Thyroid gland (tissue), 4 donors: ENCODE data around the gene SGSH. TPM values are rescaled to one million over a fixed set of nuclear protein-coding genes. Genes with fewer than 3 reads are reported as not detected.

Source experiments
- DNase-seq, 2 donors: peaks; one replicate each; pipeline ENCODE4 v3.0.0-alpha.2; 2019
- H3K27ac ChIP-seq, 3 donors: fragments of 200-600 bp; sonication (generic); 1 replicate in 2 of 3; 2 replicates in 1 of 3; pipeline ENCODE4 v1.5.1; 2016 to 2019; ENCODE audit warnings: mild to moderate bottlenecking in 1 of 3, moderate library complexity in 1 of 3
- H3K27me3 ChIP-seq: fragments of 200-600 bp; sonication (generic); one replicate; pipeline ENCODE4 v1.5.1; 2019
- H3K36me3 ChIP-seq, 2 donors: fragments of 200-600 bp; sonication (generic); one replicate each; pipeline ENCODE4 v1.5.1; 2016 to 2019
- H3K4me1 ChIP-seq, 2 donors: fragments of 200-600 bp; sonication (generic); one replicate each; pipeline ENCODE4 v1.5.1; 2017 to 2019
- H3K4me3 ChIP-seq, 3 donors: fragments of 200-600 bp; sonication (generic); replicated peaks in 1 of 3; 1 replicate in 2 of 3; 2 replicates in 1 of 3; pipeline ENCODE4 v1.5.1; 2016; ENCODE audit warnings: mild to moderate bottlenecking in 1 of 3
- H3K9me3 ChIP-seq: fragments of 200-600 bp; sonication (generic); one replicate; pipeline ENCODE4 v1.5.1; 2017
- CTCF ChIP-seq, 6 experiments: fragments of 200-600 bp in 3 of 6; fragments of 450-650 bp in 3 of 6; sonication (generic) in 3 of 6; IDR thresholded peaks; one replicate each; pipeline ENCODE4 v1.5.1; 2016 to 2019; ENCODE audit warnings: antibody characterized with exemption in 6 of 6, mild to moderate bottlenecking in 2 of 6, inconsistent platforms in 1 of 6, moderate library complexity in 1 of 6
- POLR2A ChIP-seq, 2 donors: fragments of 450-650 bp; IDR thresholded peaks; one replicate each; pipeline ENCODE4 v1.6.1; 2017; ENCODE audit warnings: antibody characterized with exemption in 2 of 2, mild to moderate bottlenecking in 2 of 2, moderate library complexity in 1 of 2
- WGBS, 2 donors: methylation state at CpG; one replicate each; pipeline ENCODE4 v1.1.5; 2017; 5-methylcytosine and 5-hydroxymethylcytosine counted together
- intact Hi-C: fragments of 100-400 bp; cut with DNase I; formaldehyde crosslinking; loops from one replicate; pipeline ENCODE4 v1.15.1; 2023
- total RNA-seq, 4 donors: library from RNA; depleted of rRNA; stranded (reverse); fragments of >200 nt; gene quantifications; one replicate each; pipeline ENCODE4 v1.2.3, GENCODE V29; 2016

SGSH gene
- total RNA-seq, 4 donors from 2014 or later: 31.8 to 48.5 (median 38.2) TPM

GRCh38 chr17:80196652-80197051 lies 23.5 kb downstream of the SGSH start:
- H3K4me1 ChIP-seq: peaks cover 0 to 7% of the 10 kb centered on the region in 2 donors
- no peaks in the 10 kb centered on the region for H3K9me3 ChIP-seq
- no peaks in the 10 kb centered on the region for H3K36me3 ChIP-seq
- DNase-seq: no peak
- intact Hi-C loops: no loop called here
- no peaks in the 10 kb centered on the region for H3K27me3 ChIP-seq
- no peak overlapping the region for H3K27ac ChIP-seq
- H3K4me3 ChIP-seq: no peak overlapping the region
- no peak for TF ChIP-seq CTCF (IDR thresholded peaks at IDR 0.05)
- TF ChIP-seq POLR2A (IDR thresholded peaks at IDR 0.05): no peak
- WGBS, 2 donors: 83 to 90% methylated on average over 6 to 7 of the region's 7 CpGs

- Histone ChIP-seq H3K4me3 (no peak overlapping the region), H3K9me3 (no peaks in the 10 kb centered on the region), H3K27me3 (no peaks in the 10 kb centered on the region), H3K27ac (no peak overlapping the region), H3K36me3 (no peaks in the 10 kb centered on the region), H3K4me1 (peaks cover 0 to 7% of the 10 kb centered on the region in 2 donors)
- TF ChIP-seq CTCF (IDR thresholded peaks at IDR 0.05) (peak; percentile 67 to 85 (median 81)), POLR2A (IDR thresholded peaks at IDR 0.05) (no peak)
- DNase-seq: no peak
- 62 to 64% methylated on average over 23 to 24 of the region's 27 CpGs for WGBS, 2 donors
- intact Hi-C loops: no loop called here
These were observed 24.2 kb downstream of the SGSH start for GRCh38 chr17:80195671-80196529.

- 34 to 49% methylated on average over 6 to 8 of the region's 14 CpGs for WGBS, 2 donors
- no peaks in the 10 kb centered on the region for H3K9me3 ChIP-seq
- peak; percentile 35 to 51 for DNase-seq
- no peak overlapping the region for H3K27ac ChIP-seq
- no peaks in the 10 kb centered on the region for H3K27me3 ChIP-seq
- intact Hi-C loops: no loop called here
- no peaks in the 10 kb centered on the region for H3K36me3 ChIP-seq
- H3K4me3 ChIP-seq: no peak overlapping the region
- H3K4me1 ChIP-seq: peaks cover 0 to 7% of the 10 kb centered on the region in 2 donors
- no peak for TF ChIP-seq CTCF (IDR thresholded peaks at IDR 0.05)
- TF ChIP-seq POLR2A (IDR thresholded peaks at IDR 0.05): no peak
These were observed 25.0 kb downstream of the SGSH start for GRCh38 chr17:80195141-80195540.

GRCh38 chr17:80191865-80192661 lies 28.1 kb downstream of the SGSH start:
- H3K27me3 ChIP-seq: no peaks in the 10 kb centered on the region
- H3K4me3 ChIP-seq: no peak overlapping the region
- TF ChIP-seq CTCF (IDR thresholded peaks at IDR 0.05): no peak
- no peak for TF ChIP-seq POLR2A (IDR thresholded peaks at IDR 0.05)
- WGBS, 2 donors: 65 to 68% methylated on average over 22 to 27 of the region's 29 CpGs
- no peaks in the 10 kb centered on the region for H3K9me3 ChIP-seq
- no peak for DNase-seq
- intact Hi-C loops: no loop called here
- no peak overlapping the region for H3K27ac ChIP-seq
- no peaks in the 10 kb centered on the region for H3K36me3 ChIP-seq
- peaks cover 0 to 15% of the 10 kb centered on the region in 2 donors for H3K4me1 ChIP-seq
